ENCODE data around the gene NBPF4. TPM values are rescaled to one million over a fixed set of nuclear protein-coding genes. Genes with fewer than 3 reads are reported as not detected.

NBPF4 gene
- total RNA-seq, 1 donor from 2014 or later, result not detected

- H3K4me3 ChIP-seq (ENCODE audit: low read depth, low read length), result no peak overlapping the region
- H3K27me3 ChIP-seq (ENCODE audit: control insufficient read depth, insufficient read depth, low read length), result no peaks in the 10 kb centered on the region
- no peak for TF ChIP-seq CTCF (IDR thresholded peaks at IDR 0.05; ENCODE audit: insufficient read depth, low read length, poor library complexity, severe bottlenecking)
- H3K36me3 ChIP-seq (ENCODE audit: control insufficient read depth, insufficient read depth, low read length), result no peaks in the 10 kb centered on the region
- DNase-seq (ENCODE audit: low read depth), result no peak
Observed at GRCh38 chr1:108188801-108189200, 55.1 kb downstream of the NBPF4 start.

- Histone ChIP-seq H3K36me3 (ENCODE audit: control insufficient read depth, insufficient read depth, low read length) (no peaks in the 10 kb centered on the region), H3K4me3 (ENCODE audit: low read depth, low read length) (no peak overlapping the region), H3K27me3 (ENCODE audit: control insufficient read depth, insufficient read depth, low read length) (no peaks in the 10 kb centered on the region)
- no peak for TF ChIP-seq CTCF (IDR thresholded peaks at IDR 0.05; ENCODE audit: insufficient read depth, low read length, poor library complexity, severe bottlenecking)
- no peak for DNase-seq (ENCODE audit: low read depth)
Observed at GRCh38 chr1:108182959-108183700, 60.7 kb downstream of the NBPF4 start.

- no peak for DNase-seq (ENCODE audit: low read depth)
- no peaks in the 10 kb centered on the region for H3K36me3 ChIP-seq (ENCODE audit: control insufficient read depth, insufficient read depth, low read length)
- TF ChIP-seq CTCF (IDR thresholded peaks at IDR 0.05; ENCODE audit: insufficient read depth, low read length, poor library complexity, severe bottlenecking), result no peak
- H3K27me3 ChIP-seq (ENCODE audit: control insufficient read depth, insufficient read depth, low read length), result no peaks in the 10 kb centered on the region
- no peak overlapping the region for H3K4me3 ChIP-seq (ENCODE audit: low read depth, low read length)
Observed at GRCh38 chr1:108179018-108179417, 64.9 kb downstream of the NBPF4 start.

Other genes starting within 250 kb of the NBPF4 start
- gene SLC25A24, start 43.7 kb downstream of the NBPF4 start, total RNA-seq, result 66.3 and 66.6 TPM in 2 replicates
- not detected in 2 replicates for gene NBPF6, start 206.3 kb upstream of the NBPF4 start, total RNA-seq